Neural cell (in vitro differentiated cells): ENCODE data around the gene SMIM44. TPM values are rescaled to one million over a fixed set of nuclear protein-coding genes. Genes with fewer than 3 reads are reported as not detected.

Experiments used
- H2AFZ ChIP-seq: fragments of 200-600, 300-800 bp; sonication (generic), shearing (Covaris generic); 2 replicates; pipeline ENCODE4 v1.6.0; 2014; ENCODE audit warnings: low read depth, mild to moderate bottlenecking, antibody characterized with exemption, low read length, moderate library complexity
- H3F3A ChIP-seq: fragments of 200-600 bp; shearing (Covaris generic); 2 replicates; pipeline ENCODE4 v1.6.1; 2016; ENCODE audit warnings: mild to moderate bottlenecking, moderate library complexity, mixed read lengths, antibody characterized with exemption, low read length; ENCODE audit not compliant: insufficient read depth, poor library complexity, severe bottlenecking
- H3K27ac ChIP-seq: fragments of 200-600, 300-800 bp; sonication (generic), shearing (Covaris generic); 2 replicates; pipeline ENCODE4 v1.5.1; 2014; ENCODE audit warnings: mild to moderate bottlenecking, low read length, moderate library complexity
- H3K27me3 ChIP-seq: fragments of 300-800, 200-600 bp; sonication (generic), shearing (Covaris generic); 2 replicates; pipeline ENCODE4 v1.6.0; 2014; ENCODE audit warnings: mild to moderate bottlenecking, low read depth, low read length, moderate library complexity; ENCODE audit not compliant: insufficient read depth
- H3K36me3 ChIP-seq: fragments of 300-800, 200-600 bp; sonication (generic), shearing (Covaris generic); 2 replicates; pipeline ENCODE4 v1.5.1; 2014; ENCODE audit warnings: mild to moderate bottlenecking, antibody characterized with exemption, low read length, moderate library complexity; ENCODE audit not compliant: insufficient read depth
- H3K4me2 ChIP-seq: fragments of 300-800, 200-600 bp; sonication (generic), shearing (Covaris generic); 2 replicates; pipeline ENCODE4 v1.6.0; 2014; ENCODE audit warnings: mild to moderate bottlenecking, low read length
- H3K4me3 ChIP-seq: fragments of 300-800, 200-600 bp; sonication (generic), shearing (Covaris generic); 2 replicates; pipeline ENCODE4 v1.5.1; 2014; ENCODE audit warnings: mild to moderate bottlenecking, low read length, moderate library complexity
- H3K79me2 ChIP-seq: fragments of 200-600 bp; shearing (Covaris generic); replicated peaks from 2 replicates; pipeline ENCODE4 v1.6.0; 2014; ENCODE audit warnings: mild to moderate bottlenecking, low read length, moderate library complexity; ENCODE audit not compliant: insufficient read depth
- H3K9ac ChIP-seq: fragments of 300-800, 200-600 bp; sonication (generic), shearing (Covaris generic); 2 replicates; pipeline ENCODE4 v1.6.1; 2016; ENCODE audit warnings: mild to moderate bottlenecking, low read length, mixed read lengths
- H3K9me2 ChIP-seq: fragments of 200-600 bp; shearing (Covaris generic); 2 replicates; pipeline ENCODE4 v1.6.1; 2016; ENCODE audit warnings: mild to moderate bottlenecking, low read length, mixed read lengths; ENCODE audit not compliant: insufficient read depth
- H3K9me3 ChIP-seq: fragments of 200-600, 300-800 bp; sonication (generic), shearing (Covaris generic); 2 replicates; pipeline ENCODE4 v1.6.1; 2016; ENCODE audit warnings: mild to moderate bottlenecking, mixed run types, low read length, moderate library complexity, mixed read lengths
- H4K20me1 ChIP-seq: fragments of 200-600 bp; shearing (Covaris generic); 2 replicates; pipeline ENCODE4 v1.6.1; 2016; ENCODE audit warnings: mild to moderate bottlenecking, mixed run types; ENCODE audit not compliant: insufficient read depth
- CTCF ChIP-seq: fragments of 450-650 bp; IDR thresholded peaks from 2 replicates; pipeline ENCODE4 v1.5.1; 2014; ENCODE audit warnings: antibody characterized with exemption, mild to moderate bottlenecking, moderate library complexity; ENCODE audit not compliant: poor library complexity, severe bottlenecking
- EP300 ChIP-seq: fragments of 450-650 bp; conservative IDR thresholded peaks from 2 replicates; pipeline ENCODE4 v1.6.1; 2014; ENCODE audit warnings: antibody characterized with exemption, mild to moderate bottlenecking, moderate library complexity; ENCODE audit not compliant: poor library complexity, severe bottlenecking
- EZH2 ChIP-seq: fragments of 200-600, 300-800 bp; shearing (Covaris generic), sonication (generic); IDR thresholded peaks from 2 replicates; pipeline ENCODE4 v1.6.1; 2014; ENCODE audit warnings: antibody characterized with exemption, low read length, borderline replicate concordance, mild to moderate bottlenecking; ENCODE audit not compliant: insufficient read depth, poor library complexity, severe bottlenecking
- MXI1 ChIP-seq: fragments of 450-650 bp; conservative IDR thresholded peaks from 2 replicates; pipeline ENCODE4 v1.6.1; 2014; ENCODE audit warnings: antibody characterized with exemption, mild to moderate bottlenecking; ENCODE audit not compliant: poor library complexity, severe bottlenecking
- POLR2AphosphoS5 ChIP-seq: IDR thresholded peaks from 2 replicates; pipeline ENCODE4 v1.6.1; 2012
- RAD21 ChIP-seq: fragments of 450-650 bp; conservative IDR thresholded peaks from 2 replicates; pipeline ENCODE4 v1.6.1; 2014; ENCODE audit warnings: antibody characterized with exemption, mild to moderate bottlenecking, moderate library complexity
- REST ChIP-seq: IDR thresholded peaks from 2 replicates; pipeline ENCODE4 v1.6.1; 2012; ENCODE audit warnings: borderline replicate concordance
- SMC3 ChIP-seq: fragments of 450-650 bp; conservative IDR thresholded peaks from 2 replicates; pipeline ENCODE4 v1.6.1; 2014; ENCODE audit warnings: antibody characterized with exemption, mild to moderate bottlenecking, moderate library complexity; ENCODE audit not compliant: poor library complexity
- TAF1 ChIP-seq: IDR thresholded peaks from 2 replicates; pipeline ENCODE4 v1.6.1; 2012; ENCODE audit warnings: low read depth
- polyA plus RNA-seq: library from polyadenylated mRNA; depleted of rRNA; stranded (reverse); fragments of >200 nt; gene quantifications from 2 replicates; pipeline ENCODE4 v1.2.3, GENCODE V29; 2014

SMIM44 gene
- polyA plus RNA-seq, 1 donor from 2014 or later, result not detected

- peaks cover 3% of the 10 kb centered on the region for H3K79me2 ChIP-seq
- H3K4me2 ChIP-seq, result no peak overlapping the region
- H3F3A ChIP-seq, result no peaks in the 10 kb centered on the region
- no peaks in the 10 kb centered on the region for H4K20me1 ChIP-seq
- no peaks in the 10 kb centered on the region for H3K9me2 ChIP-seq
- no peaks in the 10 kb centered on the region for H3K27me3 ChIP-seq
- H3K9me3 ChIP-seq, result no peaks in the 10 kb centered on the region
- H3K9ac ChIP-seq, result no peak overlapping the region
- H2AFZ ChIP-seq, result no peak overlapping the region
- no peak for TF ChIP-seq SMC3
- H3K4me3 ChIP-seq, result no peak overlapping the region
- H3K36me3 ChIP-seq, result no peaks in the 10 kb centered on the region
- H3K27ac ChIP-seq, result no peak overlapping the region
Measured at GRCh38 chr19:3494051-3494450, 10.8 kb upstream of the SMIM44 start.

- Histone ChIP-seq H3K4me3 (no peak overlapping the region), H3K9me2 (no peaks in the 10 kb centered on the region), H3K9ac (no peak overlapping the region), H3K36me3 (no peaks in the 10 kb centered on the region), H2AFZ (no peak overlapping the region), H4K20me1 (no peaks in the 10 kb centered on the region), H3K79me2 (peaks cover 3% of the 10 kb centered on the region), H3K9me3 (no peaks in the 10 kb centered on the region), H3K27me3 (no peaks in the 10 kb centered on the region), H3K27ac (no peak overlapping the region), H3K4me2 (no peak overlapping the region), H3F3A (no peaks in the 10 kb centered on the region)
- no peak for TF ChIP-seq TAF1
- TF ChIP-seq EZH2, result no peak
- TF ChIP-seq SMC3, result no peak
Measured at GRCh38 chr19:3493651-3494050, 10.4 kb upstream of the SMIM44 start.

GRCh38 chr19:3492919-3493318 lies 9.7 kb upstream of the SMIM44 start:
- Histone ChIP-seq H3K27ac (no peak overlapping the region), H4K20me1 (no peaks in the 10 kb centered on the region), H3K36me3 (no peaks in the 10 kb centered on the region), H3K9me2 (no peaks in the 10 kb centered on the region), H3K4me2 (no peak overlapping the region), H3K79me2 (peaks cover under 1% of the 10 kb centered on the region), H3K9me3 (no peaks in the 10 kb centered on the region), H3K9ac (no peak overlapping the region), H3K27me3 (no peaks in the 10 kb centered on the region), H2AFZ (no peak overlapping the region), H3F3A (no peaks in the 10 kb centered on the region), H3K4me3 (no peak overlapping the region)
- TF ChIP-seq EZH2, result no peak
- no peak for TF ChIP-seq CTCF
- TF ChIP-seq MXI1, result no peak
- no peak for TF ChIP-seq RAD21
- no peak for TF ChIP-seq EP300
- TF ChIP-seq SMC3, result no peak
- TF ChIP-seq POLR2AphosphoS5, result no peak
- TF ChIP-seq TAF1, result no peak
- no peak for TF ChIP-seq REST
